Stimulated activated CD8-positive, alpha-beta memory T cell treated with anti-CD3 and anti-CD28 coated beads, Interleukin-12 subunit alpha, Interleukin-12 subunit beta, amount 100 ng/mL, for 24 hours (primary cell): ENCODE results near the gene SECTM1.

Source experiments
- DNase-seq: peaks from one replicate; pipeline ENCODE4 v3.0.0-alpha.2; 2020; ENCODE audit errors: extremely low read depth

Gene SECTM1

DNA sequence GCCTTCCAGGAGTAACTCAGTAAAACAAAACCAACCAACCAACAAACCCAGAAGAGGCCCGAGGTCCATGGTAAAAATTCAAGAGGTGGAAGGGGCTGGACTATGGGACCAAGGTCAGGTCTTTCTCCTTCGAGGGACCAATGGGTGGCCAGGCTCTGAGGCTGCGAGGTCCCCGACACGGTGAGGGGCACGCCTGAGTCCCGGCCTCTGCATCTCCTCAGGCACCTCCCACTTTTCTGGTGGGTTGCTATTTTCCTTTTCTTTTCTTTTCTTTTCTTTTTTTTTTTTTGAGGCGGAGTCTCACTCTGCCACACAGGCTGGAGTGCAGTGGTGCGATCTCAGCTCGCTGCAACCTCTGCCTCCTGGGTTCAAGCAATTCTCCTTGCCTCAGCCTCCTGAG is 34.1 kb downstream of the SECTM1 start:
- DNase-seq = no peak

DNA sequence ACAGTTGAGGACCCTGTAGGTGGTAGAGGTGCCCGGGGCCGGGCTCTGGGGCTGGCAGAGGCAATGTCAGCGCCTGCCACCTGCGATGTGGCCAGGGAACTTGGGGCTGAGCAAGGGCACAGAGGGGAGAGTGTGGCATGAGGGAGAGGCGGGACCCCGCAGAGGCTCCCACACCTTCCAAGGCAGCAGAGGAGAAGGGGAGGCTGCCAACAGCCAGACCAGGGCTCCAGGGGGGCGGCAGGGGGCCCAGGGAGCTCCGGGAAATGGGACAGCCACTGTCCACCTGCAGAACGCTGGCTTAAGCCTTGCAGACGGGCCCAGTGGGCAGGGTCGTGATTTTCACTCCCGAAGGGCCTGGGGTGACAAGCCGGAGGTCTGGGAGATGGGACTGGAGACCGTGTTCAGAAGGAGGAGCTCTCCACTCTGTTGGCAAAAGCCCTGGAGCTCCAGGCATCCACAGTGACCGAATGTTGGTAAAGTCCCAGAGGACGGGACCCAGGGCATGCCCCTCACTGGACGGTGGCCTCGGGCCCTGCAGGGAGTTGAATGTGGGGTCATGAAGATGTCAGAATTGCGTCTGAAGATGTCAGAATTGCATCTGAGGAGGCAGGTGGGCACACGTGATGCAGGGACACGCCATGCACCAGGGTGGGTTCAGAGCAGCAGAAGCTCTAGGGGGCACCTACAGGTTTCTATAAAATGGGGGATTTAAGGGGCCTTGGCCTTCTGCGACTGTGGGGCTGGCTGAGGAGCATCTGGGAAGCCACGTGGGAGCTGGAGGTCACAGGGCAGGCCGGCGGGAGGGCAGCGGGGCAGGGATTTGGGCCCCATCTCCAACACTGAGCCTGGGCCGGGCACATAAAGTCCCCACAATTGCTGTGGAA is 34.8 kb downstream of the SECTM1 start:
- DNase-seq = no peak

DNA sequence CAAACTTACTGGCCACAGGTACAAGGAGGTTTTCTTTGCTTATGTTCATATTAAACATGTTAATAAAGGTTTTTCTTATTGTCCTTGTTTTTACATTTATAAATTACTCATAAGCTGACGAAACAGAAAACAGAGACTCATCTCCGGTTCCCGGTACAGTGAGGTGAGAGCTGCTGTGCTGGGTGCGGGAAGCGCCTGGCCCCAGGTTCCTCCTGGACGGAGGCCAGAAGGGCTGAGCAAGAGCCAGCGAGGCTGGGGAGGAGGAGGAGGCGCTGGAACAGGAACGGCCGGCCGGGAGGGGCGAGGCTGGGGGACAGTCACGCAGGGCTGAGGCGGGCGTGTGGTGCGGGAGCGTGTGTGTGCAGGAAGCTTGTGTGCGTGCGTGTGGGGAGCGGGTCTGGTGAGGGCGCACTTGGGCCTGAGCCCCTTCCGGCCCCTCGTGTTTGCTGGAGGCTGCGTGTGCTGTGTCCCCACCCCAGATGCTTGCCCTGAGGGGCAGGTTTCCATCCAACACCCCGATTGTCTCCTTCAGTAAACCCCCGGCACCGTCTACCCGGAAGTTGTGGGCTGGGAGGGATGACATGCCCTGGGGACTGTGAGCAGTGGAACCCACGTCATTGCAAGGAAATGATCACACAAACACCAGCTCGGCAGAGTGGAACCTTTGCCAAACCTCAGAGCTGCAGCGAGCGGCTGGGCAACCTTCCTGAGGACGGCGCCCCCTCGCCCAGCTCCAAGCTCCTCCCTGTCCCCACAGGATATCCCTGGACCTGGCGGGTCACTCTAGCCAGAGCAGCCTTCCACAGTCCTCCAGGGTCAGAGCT is 35.6 kb downstream of the SECTM1 start:
- DNase-seq = peak; percentile 84

DNA sequence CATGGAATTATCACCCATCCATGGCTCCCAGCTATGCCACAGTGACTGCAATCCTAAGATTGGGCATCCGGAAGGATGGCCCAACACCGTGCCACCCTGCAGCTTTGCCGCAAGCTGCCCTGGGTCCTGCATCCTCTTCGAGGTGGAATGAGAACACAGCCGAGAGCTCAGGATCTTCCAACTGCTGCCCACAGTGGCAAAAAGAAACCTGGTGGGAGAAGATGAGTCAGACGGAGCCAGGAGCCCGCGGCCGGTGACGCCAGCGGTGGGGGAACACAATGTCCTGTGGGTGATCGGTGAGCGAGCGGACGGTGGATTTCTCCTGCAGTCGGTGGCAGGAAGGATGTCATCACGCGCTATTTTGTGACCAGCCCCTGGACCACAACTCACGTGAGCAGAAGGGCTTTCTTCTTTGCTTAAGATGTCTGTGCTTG is 36.3 kb downstream of the SECTM1 start:
- peak; percentile 74 for DNase-seq

DNA sequence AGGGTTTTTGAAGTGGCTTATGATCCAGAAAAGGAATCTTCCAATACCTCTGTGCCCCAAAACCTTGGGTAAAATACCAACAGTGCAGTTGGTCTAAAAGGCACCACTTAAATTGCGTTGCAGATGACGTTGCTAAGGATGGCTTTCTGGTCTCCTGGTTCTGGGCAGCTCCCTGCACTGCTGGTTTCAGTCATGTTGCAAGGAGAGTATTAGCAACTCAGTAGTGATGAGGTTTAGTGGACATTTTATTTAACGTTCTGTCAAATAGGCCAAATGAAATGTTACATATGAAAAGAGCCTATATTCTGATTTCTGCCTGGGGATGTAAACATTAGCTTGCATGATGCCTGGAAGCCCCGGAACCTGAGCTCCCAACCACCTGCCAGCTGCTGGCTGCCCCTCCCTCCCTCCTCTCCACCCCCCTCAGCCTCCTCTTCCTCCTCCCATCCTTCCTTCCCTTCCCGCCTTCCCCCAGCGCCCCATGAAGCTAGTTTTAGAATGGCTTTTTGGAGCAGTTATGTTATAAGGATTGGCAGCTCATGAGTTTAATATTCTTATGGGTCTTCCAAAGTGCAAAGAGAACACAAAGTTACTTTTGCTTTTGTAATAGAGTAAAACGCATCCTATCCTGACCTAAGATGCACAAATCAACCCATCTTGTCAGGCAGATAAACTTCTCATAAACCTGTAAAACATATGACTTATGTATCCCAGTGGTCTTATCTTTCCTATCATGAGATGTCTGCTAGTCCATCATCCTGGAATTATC is 36.9 kb downstream of the SECTM1 start:
- DNase-seq = no peak

DNA sequence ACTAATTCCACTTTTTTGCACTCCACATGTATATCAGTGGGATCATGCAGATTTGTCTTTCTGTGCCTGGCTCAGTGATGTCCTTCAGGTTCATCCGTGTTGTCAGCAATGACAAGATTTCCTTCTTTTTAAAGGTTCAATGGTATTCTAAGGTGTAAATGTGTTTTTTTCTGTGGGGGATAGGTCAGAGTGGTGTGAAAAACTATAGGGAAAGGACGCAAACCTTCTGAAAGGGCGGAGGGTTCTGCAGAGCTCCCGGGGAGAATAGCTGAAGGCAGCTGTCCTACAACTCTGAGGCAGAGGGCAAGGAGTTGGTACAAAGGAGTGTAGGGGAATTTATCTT is 38.1 kb downstream of the SECTM1 start:
- DNase-seq = no peak

DNA sequence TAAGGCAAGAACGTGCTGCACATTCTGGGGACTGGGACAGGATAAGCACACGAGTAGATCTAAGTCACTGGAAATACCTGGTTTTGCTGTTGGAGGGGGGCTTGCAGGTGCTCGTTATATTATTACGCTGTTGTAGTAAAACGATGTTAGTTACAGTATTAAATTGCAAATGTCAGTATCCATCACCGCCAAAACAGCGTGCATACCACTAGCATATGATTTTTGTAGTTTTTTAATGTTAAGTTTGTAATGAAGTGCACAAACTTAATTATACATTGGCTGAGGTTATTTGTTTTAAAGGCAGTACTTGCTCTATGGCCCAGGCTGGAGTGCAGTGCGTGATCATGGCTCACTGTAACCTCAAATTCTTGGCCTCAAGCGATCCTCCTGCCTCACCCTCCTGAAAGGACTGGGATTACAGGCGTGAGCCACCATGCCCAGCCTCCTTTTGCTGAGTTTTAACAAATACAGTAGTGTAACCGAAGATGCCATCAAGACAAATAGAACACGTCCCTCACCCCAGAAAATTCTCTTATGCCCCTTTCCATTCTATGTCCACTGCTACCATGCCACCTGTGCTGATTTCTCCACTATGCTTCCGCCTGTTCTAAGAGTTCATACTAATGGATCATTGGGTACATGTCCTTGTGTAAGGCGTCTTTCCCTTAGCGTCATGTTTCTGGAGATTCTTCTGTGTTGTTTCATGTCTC is 39.3 kb downstream of the SECTM1 start:
- no peak for DNase-seq

DNA sequence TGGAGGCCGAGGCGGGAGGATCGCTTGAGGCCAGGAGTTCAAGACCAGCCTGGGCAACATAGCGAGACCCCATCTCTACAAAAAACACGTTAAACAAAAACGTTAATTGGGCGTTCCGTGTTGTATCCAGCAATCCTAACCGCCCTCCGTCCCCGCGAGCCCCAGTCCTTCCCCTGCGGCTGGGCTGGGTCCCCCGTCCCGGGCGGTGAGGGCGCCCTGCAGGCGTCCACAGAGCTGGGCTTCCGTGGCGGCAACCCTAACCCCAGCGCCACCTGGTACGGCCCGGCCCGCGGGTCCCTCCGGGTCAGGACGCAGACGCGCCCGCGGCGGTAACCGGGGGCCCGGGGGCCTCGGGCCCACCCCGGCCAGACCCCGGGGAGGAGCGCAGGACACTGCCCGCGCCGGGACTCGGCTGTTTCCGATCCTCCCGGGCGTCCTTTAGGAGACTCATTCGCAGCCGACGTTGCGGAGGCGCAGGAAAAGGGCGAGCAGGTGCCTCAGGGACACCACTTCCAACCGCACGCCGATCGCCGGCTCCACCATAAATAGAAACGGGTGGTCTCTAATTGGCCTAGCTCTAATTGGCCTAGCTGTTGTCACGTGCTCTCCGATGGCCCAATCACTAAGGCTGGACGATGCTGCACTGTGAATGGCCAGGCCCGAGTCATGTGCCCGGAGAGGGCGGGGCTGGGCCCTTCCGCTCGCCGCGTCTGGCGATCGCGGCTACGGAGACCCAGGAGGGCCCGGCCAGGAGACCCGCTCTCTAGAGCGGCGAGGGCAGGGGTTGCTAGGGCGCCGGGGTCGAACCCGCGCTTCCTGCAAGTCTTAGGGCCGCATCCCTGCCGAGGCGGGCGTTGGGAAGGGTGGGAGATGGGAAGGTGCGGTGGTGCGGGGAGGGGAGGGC is 41.1 kb downstream of the SECTM1 start:
- peak; percentile 82 for DNase-seq

DNA sequence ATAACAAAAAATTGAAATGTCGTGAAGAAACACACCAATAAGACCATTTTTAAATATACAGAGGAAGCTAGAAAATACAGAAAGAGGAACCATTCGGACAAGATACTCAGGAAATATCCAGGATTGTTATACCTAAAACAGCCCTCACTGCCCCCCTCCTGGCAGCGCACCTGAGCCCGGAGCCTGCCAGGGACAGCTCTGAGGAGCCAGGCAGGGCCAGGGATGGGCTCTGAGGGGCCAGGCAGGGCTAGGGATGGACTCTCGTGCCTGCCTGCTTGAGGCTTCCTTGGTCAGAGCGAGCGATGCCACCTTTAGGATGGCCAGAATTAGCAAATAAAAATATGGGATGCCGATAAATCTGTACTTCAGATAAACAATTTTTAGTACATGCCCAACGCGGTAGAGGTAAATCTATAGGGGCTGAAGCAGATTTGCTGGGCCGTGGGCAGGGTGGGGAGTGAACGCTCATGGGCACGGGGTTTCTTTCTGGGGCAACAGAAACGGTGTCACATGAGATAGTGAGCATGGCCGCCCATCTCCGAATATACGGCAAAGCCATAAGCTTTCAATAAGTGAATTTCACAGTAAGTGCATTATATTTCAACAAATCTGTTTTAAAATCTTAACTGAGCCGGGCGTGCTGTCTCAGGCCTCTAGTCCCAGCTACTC is 41.9 kb downstream of the SECTM1 start:
- no peak for DNase-seq

DNA sequence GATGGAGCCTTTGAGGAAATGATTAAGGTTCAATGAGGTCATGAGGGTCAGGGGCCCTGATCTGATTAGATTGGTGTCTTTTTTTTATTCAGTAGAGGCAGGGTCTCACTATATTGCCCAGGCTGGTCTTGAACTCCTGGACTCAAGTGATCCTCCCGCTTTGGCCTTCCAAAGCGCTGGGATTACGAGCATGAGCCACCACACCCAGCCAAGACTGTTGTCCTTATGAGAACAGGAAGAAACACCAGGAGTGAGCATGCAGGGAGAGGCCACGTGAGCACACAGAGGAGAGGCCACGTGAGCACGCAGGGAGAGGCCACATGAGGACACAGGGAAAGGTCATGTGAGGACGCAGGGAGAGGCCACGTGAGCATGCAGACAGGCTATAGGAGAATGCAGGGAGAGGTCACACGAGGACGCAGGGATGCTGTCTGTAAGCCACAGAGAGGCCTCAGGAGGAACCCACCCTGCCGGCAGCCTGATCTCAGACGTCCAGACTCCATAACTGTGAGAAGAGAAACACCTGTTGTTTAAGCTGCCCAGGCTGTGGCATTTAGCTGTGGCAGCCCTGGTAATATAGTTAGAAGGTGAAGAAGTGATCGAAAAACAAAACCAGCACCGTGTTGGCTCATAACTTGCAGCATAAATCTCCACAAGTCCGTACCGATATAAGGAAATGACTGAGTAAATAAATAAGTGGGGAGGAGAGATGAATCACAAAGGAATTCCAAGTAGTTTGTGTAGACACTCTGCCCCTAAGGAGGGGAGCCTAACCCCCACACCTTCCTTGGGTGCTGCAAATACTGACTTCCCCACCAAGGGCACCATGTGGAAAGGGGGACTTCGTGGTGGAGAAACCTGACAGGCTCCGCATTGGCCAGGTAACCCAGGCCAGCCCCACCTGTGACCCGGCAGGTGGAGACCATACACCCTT is 45.4 kb downstream of the SECTM1 start:
- no peak for DNase-seq

DNA sequence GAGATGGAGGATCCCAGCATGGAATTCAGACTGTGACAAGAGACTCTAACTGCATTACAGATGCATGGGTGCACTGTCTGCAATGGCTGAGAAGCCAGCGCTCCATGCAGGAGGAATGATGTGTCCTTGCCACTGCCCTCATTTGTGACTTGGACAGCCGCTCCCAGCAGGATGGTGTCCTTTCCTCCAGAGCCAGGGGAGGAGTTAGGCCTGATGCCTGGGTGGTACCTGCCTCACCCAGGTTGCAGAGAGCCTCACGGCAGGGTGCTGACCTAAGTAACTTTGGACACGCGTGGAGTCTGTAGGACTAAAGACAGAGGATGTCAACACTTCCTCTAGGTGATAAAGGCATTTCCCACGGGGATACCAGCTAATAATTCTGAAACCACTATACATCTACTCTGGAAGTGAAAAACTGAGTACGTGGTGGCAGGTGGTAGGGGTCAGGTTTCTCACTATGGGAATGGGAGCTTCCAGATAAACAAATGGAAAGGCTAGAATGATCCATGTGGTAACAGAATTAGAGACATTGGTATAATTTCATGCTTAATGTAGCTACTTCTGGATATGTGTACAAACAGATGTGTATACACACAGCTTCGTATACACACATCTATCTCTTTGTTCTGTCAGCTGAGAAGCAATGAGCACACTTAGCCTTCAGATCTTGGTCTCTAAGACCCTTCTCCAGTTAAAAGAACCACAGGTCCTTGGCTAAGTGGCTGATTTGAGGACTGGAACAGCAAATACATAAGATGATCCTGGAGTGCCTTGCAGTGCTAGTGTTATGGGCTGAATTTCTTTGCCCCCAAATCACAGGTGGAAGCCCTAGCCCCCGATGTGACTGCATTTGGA is 46.3 kb downstream of the SECTM1 start:
- no peak for DNase-seq

DNA sequence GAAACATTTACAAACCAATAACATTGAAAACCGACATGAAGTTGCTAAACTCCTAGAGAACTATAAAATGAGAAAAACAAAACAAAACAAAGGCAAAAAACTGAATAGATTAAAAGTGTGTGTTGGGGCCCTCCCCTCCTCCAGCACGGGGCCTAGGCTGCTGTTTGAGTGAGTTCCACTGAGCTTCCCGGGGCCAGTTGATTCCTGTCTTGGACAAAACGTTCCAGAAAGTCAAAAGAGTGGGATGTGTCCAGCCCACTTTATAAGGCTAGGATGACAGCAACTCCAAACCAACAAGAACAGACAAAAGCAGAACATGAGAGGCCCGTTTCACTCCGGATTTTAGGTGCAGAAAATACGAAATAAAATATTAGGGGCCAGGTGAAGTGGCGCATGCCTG is 48.4 kb downstream of the SECTM1 start:
- DNase-seq = no peak

DNA sequence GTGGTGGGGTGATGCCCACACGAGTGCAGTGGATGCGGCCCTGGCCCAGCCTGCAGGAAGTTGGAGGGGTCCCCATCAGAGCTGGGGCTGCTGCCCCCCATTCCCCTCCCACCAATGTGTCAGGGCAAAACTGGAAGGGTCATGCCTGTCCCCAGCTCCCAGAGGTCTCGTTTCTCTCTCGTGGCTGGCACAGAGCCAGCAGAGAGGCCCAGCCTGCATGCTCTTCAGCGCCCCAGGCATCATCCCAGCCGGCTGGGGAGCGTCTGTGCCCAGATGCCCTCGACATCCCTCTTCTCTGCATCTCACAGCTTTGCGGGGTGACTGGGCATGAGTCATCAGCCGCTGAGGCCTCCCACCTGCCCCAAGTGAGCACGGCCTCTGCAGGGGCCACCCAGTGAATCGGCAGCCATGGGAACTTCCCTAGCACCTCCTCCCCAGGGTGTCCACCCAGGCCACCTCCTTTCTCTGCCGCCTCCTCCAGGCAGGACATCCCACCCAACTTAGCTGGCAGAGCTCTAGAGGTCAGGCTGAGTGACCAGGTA is 50.3 kb downstream of the SECTM1 start:
- DNase-seq = no peak

DNA sequence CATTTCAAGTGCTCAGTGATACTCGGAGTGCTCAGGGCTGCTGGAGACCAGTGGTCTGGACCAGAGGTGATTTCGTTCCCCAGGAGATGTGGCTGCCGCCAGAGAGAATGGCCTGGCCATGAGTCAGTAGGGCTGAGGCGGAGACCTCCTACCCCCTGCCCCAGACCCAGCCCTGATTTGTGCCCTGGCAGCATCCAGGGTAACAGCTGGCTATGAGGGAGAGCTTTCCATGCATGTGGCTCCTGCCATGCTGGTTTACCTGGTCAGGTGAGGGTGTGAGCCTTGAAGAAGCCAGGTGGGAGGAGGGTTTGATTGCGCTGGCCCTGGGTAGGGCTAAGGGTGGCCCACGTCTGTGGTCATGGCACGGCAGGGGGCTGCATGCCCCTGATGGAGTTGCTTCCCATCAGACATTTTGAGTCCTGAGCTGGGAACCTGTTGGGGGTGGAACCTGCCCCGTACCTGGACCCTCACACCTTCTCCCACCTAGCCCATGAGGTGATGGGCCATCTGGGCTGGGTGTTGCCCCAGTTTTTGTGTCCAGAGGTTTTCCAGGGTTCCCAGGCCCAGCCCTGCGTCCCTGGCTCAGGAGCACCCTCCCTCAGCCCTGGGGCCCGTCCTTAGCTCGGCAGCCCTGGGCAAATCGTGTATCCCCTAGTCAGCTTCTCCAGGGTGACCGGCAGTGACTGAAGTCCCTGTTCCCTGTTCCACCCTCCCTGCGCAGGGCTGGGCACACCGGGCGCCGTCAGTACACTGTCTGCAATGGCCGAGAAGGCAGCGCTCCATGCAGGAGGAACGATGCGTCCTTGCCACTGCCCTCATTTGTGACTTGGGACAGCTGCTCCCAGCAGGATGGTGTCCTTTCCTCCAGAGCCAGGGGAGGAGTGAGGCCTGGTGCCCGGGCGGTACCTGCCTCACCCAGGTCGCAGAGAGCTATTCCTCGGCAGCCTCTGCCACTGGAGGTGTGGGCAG is 51.0 kb downstream of the SECTM1 start:
- no peak for DNase-seq

DNA sequence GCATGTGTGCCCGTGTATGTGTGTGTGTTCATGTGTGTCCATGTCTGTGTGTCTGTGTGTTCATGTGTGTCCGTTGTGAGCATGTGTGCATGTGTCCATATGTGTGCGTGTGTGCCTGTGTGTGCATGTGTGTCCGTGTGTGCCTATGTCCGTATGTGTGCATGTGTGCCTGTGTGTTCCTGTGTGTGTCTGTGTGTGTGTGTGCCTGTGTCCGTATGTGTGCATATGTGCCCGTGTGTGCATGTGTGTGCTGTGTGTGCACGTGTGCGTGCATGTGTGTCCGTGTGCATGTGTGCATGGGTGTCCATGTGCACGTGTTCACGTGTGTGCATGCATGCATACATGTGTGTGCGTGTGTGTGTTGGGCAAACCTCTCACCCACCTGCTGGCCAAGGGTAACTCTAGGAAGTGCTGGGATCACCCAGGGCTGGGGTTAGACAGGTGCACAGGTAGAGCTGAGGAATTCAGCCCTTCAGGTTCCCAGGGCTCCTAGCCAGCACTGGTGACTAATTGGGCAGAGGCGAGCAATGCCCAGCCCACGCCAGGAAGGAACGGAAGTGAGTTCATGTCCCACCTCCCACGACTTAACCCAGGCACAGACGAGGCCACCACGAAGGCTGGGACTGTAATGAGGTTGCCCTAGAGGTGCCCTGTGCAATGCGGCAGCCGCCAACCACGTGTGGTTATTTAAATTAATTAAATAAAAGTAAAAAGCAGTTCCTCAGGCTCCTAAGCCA is 51.9 kb downstream of the SECTM1 start:
- no peak for DNase-seq

DNA sequence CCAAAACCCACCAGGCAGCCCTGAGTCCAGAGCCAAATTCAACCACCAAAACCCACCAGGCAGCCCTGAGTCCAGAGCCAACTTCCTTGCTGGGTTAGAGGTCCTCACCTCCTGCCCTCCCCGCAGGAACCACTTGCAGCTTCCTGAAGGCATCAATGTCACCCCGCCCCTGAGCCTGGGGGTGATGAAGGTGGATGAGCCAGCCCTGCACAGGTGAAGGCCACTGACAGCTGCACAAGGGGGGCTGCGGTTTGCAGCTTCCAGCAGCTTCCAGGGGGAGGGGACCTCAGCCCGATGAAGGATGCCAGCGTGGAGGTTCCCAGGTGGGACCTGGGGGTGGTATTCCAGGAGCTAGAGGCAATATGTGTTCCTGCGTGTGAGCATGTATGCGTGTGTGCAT is 52.5 kb downstream of the SECTM1 start:
- DNase-seq = no peak
